HG02970 (cell line): ENCODE data around the gene HADH.
"Not testable (repeated sequence)": the region's sequence is repeated elsewhere in the genome, so short reads cannot be mapped to it uniquely, and the experiment has no call there.

Experiments
- ATAC-seq: cut with Tn5 transposase; IDR thresholded peaks from one replicate; pipeline ENCODE4 v1.9.1; 2021; ENCODE audit warnings: mild to moderate bottlenecking, moderate library complexity, moderate number of reproducible peaks; ENCODE audit not compliant: unreplicated experiment, low FRiP score

Gene HADH

GRCh38 chr4:108029731-108030130, 40.0 kb downstream of the HADH start:
- no peak for ATAC-seq

GRCh38 chr4:108030332-108030731, 40.6 kb downstream of the HADH start:
- ATAC-seq, result peak; percentile 74

GRCh38 chr4:108031427-108032083, 41.9 kb downstream of the HADH start:
- no peak for ATAC-seq

GRCh38 chr4:108033348-108033747, 43.7 kb downstream of the HADH start:
- ATAC-seq, result no peak

GRCh38 chr4:108034565-108034964, 44.9 kb downstream of the HADH start:
- ATAC-seq, result no peak

GRCh38 chr4:108035691-108036090, 46.0 kb downstream of the HADH start:
- no peak for ATAC-seq

DNA sequence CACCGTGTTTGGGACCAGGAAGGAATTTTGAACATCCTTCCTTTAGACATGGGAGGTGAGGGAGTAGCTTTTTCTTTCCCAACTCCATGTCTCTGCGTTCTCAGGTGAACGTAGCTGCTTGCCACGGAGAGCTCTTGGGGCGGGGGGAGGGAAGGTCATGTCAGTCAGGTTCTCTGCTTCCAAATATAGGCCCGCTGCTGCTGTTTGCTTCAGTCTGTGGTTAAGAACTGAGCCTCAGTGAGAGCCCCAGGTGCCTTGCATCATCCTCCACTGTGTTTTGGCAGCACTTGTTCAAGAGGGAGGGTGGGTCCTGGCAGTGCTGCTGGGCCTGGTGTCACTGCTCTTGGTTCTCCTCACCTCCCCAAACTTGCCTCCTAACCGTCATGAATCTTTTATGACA, 46.5 kb downstream of the HADH start:
- peak; percentile 65 for ATAC-seq

- ATAC-seq, result no peak
These were observed 48.2 kb downstream of the HADH start for GRCh38 chr4:108037884-108038283.

DNA sequence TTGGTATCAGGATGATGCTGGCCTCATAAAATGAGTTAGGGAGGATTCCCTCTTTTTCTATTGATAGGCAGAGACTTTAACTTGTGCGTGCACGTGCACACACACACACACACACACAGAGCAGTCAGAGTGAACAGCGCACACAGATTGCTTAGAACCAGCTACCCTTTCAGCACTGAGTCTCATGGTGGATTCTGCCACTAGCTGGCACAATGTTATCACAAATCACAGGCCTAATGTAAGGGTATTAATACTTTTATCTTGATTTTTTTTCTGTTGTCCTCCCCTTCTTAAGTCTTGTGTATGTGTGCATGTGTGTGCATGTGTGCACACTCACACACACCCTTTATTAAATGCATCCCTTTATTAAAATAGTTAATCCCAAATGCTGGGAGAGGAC, 53.2 kb downstream of the HADH start:
- ATAC-seq, result no peak

DNA sequence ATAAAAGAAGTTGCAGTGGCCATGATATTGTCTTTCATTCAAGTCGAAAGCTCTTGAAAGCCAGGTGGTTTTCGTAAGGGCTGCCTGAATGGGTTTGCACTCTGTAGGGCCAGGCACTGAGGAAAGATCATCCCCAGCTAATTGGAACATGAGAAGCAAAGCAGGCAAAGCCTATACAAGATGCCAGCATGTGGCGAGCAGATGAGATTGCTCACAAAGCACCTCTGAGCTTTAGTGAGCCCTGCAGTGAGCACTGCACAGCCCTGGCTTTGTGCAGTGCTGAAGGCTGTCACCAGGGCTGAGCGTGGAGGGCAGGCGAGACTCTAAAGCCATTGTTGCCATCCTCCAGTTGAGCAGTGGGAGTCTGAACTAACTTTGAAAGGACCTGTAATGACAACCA, 53.8 kb downstream of the HADH start:
- no peak for ATAC-seq

DNA sequence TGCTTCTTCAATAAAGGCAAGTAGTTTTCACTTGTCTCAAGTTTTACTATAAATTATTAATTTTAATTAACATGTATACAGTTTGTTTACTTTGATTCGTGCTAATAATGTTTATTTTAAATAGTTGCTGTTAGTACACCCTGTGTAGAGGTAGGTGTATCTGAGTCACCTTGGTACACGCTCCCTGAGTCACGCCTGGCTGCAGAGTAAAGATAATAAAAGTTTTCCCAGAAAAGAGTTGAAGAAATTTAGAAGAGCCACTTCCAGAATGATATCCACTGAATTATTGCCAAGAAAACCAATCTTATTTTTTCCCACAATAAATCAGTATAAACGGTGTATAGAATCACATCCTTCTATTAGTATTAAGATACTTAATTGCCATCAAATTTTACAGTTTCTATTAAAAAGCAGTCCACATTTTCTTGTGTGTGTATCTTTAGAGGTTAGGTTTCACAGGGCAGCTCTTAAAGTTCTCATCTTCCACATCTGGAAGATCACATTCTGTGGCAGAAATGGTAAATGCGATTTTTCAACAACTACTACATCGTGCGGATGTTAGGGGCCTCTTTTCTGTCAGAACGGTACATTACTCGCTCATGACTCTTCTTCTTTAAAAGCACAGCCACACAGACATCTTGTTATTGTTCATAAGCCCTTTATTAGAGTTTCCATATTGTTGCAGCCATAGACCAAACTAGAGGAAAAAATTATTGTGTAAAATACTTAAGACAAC, 55.4 kb downstream of the HADH start:
- no peak for ATAC-seq

- no peak for ATAC-seq
These were observed 56.0 kb downstream of the HADH start for GRCh38 chr4:108045687-108046024.

GRCh38 chr4:108047199-108047598, 57.5 kb downstream of the HADH start:
- ATAC-seq, result no peak

GRCh38 chr4:108048157-108048556, 58.5 kb downstream of the HADH start:
- ATAC-seq, result no peak

GRCh38 chr4:108048997-108049396, 59.3 kb downstream of the HADH start:
- no peak for ATAC-seq

DNA sequence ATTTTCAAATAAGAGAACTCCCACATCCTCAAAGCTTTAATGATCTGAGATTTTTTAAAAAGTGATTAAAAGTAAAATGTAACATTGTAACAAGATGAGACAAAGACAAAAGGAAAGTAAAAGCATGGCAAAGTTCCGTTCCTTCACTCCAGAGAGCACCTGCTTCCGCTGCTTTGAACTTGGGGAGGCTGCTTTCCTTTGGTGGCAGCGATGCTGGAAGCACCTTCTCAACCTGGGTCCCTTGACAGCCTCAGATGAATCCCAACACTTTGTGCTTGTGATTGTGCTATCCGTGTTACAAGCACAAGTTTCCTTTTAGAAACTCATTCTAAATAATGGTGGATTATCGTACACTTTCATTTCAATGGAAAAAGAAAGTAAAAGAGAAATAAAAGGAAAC, 59.7 kb downstream of the HADH start:
- no peak for ATAC-seq

DNA sequence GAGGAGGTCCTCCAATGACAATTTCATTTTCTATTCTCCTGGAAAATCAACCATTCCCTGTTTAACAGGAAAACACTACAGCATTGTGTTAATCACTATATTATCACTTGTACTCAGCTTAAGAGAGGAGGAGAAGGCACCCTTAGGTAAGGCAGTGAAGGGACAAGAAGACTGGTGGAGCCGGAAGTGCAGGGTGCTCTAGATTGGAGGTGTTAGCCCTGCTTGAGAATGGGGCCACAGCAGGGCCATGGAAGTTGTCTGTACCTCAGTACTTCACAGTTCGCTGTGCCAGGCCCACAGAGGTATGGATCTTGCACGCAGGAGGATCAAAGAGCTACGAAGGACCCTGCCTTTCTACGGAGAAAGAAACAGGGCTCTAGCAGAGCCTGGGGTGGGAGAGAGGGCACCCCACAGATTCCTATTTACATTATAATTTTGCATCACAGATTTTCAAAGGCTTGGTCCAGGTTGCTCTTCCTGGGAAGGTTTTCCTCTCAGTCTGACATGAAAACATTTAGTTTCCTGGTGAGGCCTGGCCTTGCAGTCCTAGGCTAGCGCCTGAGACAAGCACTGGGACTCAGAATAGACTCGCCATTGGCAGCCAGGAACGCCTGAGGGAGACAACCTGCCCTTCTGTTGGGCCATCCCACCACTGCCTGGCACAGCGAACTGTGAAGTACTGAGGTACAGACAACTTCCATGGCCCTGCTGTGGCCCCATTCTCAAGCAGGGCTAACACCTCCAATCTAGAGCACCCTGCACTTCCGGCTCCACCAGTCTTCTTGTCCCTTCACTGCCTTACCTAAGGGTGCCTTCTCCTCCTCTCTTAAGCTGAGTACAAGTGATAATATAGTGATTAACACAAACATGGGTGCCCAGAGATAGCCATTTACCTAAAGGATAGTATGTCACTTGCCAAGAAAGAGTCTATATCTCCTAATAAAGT, 60.8 kb downstream of the HADH start:
- ATAC-seq, result not testable (repeated sequence)

DNA sequence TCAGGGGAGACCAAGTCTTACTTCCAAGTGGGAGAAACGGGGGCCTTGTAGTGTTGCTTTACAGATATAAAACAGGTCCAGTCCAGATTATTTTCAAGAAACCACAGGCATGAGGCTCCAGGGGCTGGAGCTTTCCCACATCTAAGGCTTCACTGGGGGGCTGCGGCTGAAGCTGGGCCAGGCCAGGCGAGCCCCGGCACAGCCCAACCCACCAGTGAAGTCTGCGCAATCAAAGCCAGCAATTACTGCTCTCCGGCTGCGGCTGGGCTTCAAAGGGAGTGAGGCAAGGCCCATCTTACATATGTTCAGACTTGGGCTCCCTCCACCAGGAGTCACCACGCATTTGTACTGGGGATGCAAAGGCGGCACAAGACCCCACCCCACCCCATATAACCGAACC, 61.7 kb downstream of the HADH start:
- ATAC-seq, result no peak

DNA sequence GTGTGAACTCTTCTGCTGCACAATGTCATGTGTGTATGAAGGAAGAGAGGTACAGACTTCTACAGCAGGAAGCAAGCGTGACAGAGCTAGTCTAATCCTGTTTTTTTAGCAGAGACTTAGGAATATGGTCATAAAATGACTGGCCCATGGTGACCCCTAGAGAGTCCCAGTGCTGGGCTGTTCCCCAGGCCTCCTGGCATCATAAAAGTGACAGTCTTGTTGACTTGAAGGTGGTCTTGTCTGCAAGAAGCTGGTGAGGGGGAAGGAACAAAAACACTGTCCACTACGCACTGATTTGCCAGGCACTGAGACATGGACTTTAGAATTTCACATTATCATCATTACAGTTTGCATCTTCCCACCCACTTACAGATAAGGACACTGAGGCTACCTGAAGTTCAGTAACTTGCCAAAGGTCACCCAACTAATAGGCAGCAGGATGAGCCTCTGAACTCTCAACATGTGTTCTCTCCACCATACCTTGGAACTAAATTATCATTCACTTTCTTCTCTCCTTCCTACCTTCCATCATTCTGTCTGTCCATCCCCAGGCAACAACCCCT, 63.0 kb downstream of the HADH start:
- no peak for ATAC-seq

DNA sequence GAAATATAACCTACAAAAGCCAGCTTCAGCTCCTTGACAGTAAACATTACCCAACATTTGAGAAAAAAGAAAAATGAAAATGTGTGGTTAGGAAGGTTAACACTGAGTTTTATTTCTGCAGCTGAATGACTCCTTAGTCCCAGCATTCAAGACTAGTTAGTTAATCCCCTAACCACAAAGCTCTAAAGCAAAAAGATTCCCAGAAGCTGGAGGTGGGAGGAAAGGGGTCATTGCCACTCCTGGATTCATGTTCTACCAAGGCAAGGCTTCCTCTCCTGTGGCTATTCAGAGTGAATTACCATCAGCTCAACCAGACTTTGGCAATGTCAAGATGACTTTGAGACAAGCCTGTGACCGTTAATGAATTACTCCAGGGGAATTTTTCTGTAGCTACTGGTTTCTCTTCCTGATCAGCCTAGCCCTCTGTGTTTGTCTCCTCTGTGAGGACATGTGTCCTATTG, 63.6 kb downstream of the HADH start:
- peak; percentile 91 for ATAC-seq
